IMR-90 (cell line): ENCODE data around the gene TK2.

Source experiments
- BHLHE40 ChIP-seq: fragments of 150-350 bp; IDR thresholded peaks from 2 replicates; pipeline ENCODE4 v1.6.1; 2016; ENCODE audit warnings: mild to moderate bottlenecking, low read depth, low read length
- CTCF ChIP-seq: conservative IDR thresholded peaks from 2 replicates; pipeline ENCODE4 v1.5.1; 2012; ENCODE audit warnings: mild to moderate bottlenecking, low read depth, low read length, improper control_type of control experiment
- ELK1 ChIP-seq: fragments of 150-350 bp; IDR thresholded peaks from 2 replicates; pipeline ENCODE4 v1.6.1; 2016; ENCODE audit warnings: low read depth, mild to moderate bottlenecking, low read length, moderate library complexity, borderline replicate concordance
- FOS ChIP-seq: fragments of 150-350 bp; IDR thresholded peaks from 2 replicates; pipeline ENCODE4 v1.6.1; 2016; ENCODE audit warnings: low read depth, low read length
- MAZ ChIP-seq: IDR thresholded peaks from 2 replicates; pipeline ENCODE4 v1.6.1; 2012; ENCODE audit warnings: low read depth, mild to moderate bottlenecking, low read length, improper control_type of control experiment, moderate library complexity, borderline replicate concordance
- POLR2A ChIP-seq: IDR thresholded peaks from 2 replicates; pipeline ENCODE4 v1.6.1; 2012; ENCODE audit warnings: mild to moderate bottlenecking, low read depth, low read length
- RAD21 ChIP-seq: IDR thresholded peaks from 2 replicates; pipeline ENCODE4 v1.6.1; 2012; ENCODE audit warnings: low read length, improper control_type of control experiment
- RCOR1 ChIP-seq: IDR thresholded peaks from 2 replicates; pipeline ENCODE4 v1.6.1; 2012; ENCODE audit warnings: mild to moderate bottlenecking, low read length, improper control_type of control experiment; ENCODE audit not compliant: insufficient replicate concordance
- RFX5 ChIP-seq: IDR thresholded peaks from 2 replicates; pipeline ENCODE4 v1.8.0; 2012; ENCODE audit warnings: low read depth, mild to moderate bottlenecking, low read length, moderate library complexity
- SMC3 ChIP-seq: fragments of 150-350 bp; IDR thresholded peaks from 2 replicates; pipeline ENCODE4 v1.6.1; 2016; ENCODE audit warnings: low read depth, mild to moderate bottlenecking, antibody characterized with exemption, low read length, moderate library complexity
- USF2 ChIP-seq: fragments of 150-350 bp; IDR thresholded peaks from 2 replicates; pipeline ENCODE4 v1.6.1; 2017; ENCODE audit warnings: mild to moderate bottlenecking, antibody characterized with exemption, low read length, low read depth

- TF ChIP-seq CTCF (no peak), POLR2A (no peak), RFX5 (no peak), USF2 (no peak), FOS (no peak), SMC3 (no peak), BHLHE40 (no peak), MAZ (no peak), RCOR1 (no peak), ELK1 (no peak), RAD21 (no peak)
Measured at GRCh38 chr16:66502020-66502913, 47.7 kb downstream of the TK2 start.
